ENCODE measurements around the gene PDLIM7. TPM values are rescaled to one million over a fixed set of nuclear protein-coding genes. Genes with fewer than 3 reads are reported as not detected.
A peak's percentile ranks its signal among the peaks of the same experiment; 100 is the strongest.

PDLIM7 gene
- total RNA-seq, 1 donor from 2014 or later = 118 TPM

- Histone ChIP-seq H3K36me3 (no peaks in the 10 kb centered on the region), H3K27me3 (no peaks in the 10 kb centered on the region), H3K4me3 (no peak overlapping the region), H3K27ac (no peak overlapping the region), H3K9me3 (no peaks in the 10 kb centered on the region), H3K4me1 (peaks cover 20% of the 10 kb centered on the region)
- TF ChIP-seq POLR2AphosphoS5 (IDR thresholded peaks at IDR 0.05; ENCODE audit: insufficient read depth in 1 of 2, low read depth in 1 of 2) (peak in 1 of 2 donors; percentile 56), POLR2A (IDR thresholded peaks at IDR 0.05) (no peak), CTCF (IDR thresholded peaks at IDR 0.05) (peak; percentile 93 to 98 (median 94))
- intact Hi-C loops (cut with DNase I) = loop anchor here (2.0 kb wide), 1 partner anchor 110 kb away; no protein-coding TSS in a partner anchor
- DNase-seq (ENCODE audit: extremely low spot score in 2 of 2) = no peak
These were observed 3.5 kb upstream of the PDLIM7 start for GRCh38 chr5:177500685-177501522.

DNA sequence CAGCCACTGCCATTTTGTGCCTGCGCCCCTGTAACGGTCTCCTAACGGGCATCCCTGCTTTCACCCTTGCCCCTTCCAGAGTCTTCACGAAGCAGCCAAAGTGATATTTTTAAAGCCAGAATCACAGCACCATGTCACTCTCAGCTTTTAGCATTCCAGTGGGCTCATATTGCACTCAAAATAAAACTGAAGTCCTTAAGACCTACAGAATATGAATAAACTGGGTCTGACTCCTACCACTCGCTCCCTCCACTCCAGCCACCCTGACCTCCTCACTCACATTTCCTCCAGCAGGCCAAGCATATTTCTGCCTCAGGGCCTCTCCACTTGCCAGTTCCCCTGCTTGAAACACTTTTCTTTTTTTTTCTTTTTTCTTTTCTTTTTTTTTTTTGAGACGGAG, 2.4 kb upstream of the PDLIM7 start:
- Histone ChIP-seq H3K9me3 (no peaks in the 10 kb centered on the region), H3K27ac (no peak overlapping the region), H3K27me3 (no peaks in the 10 kb centered on the region), H3K36me3 (no peaks in the 10 kb centered on the region), H3K4me1 (peaks cover 31% of the 10 kb centered on the region), H3K4me3 (no peak overlapping the region)
- DNase-seq (ENCODE audit: extremely low spot score in 2 of 2) = no peak
- intact Hi-C loops (cut with DNase I) = loop anchor here (2.0 to 5.0 kb wide), 2 partner anchors 43 to 109 kb away; no protein-coding TSS in a partner anchor
- TF ChIP-seq POLR2A (IDR thresholded peaks at IDR 0.05) = no peak
- TF ChIP-seq POLR2AphosphoS5 (IDR thresholded peaks at IDR 0.05; ENCODE audit: insufficient read depth in 1 of 2, low read depth in 1 of 2) = no peak
- TF ChIP-seq CTCF (IDR thresholded peaks at IDR 0.05) = no peak

- Histone ChIP-seq H3K27ac (peak overlapping the region; percentile 85), H3K4me3 (peak overlapping the region; percentile 73 to 91), H3K36me3 (no peaks in the 10 kb centered on the region), H3K27me3 (no peaks in the 10 kb centered on the region), H3K9me3 (no peaks in the 10 kb centered on the region), H3K4me1 (peaks cover 47% of the 10 kb centered on the region)
- TF ChIP-seq POLR2A (IDR thresholded peaks at IDR 0.05) (no peak), CTCF (IDR thresholded peaks at IDR 0.05) (no peak), POLR2AphosphoS5 (IDR thresholded peaks at IDR 0.05; ENCODE audit: insufficient read depth in 1 of 2, low read depth in 1 of 2) (no peak)
- DNase-seq (ENCODE audit: extremely low spot score in 2 of 2) = no peak
- intact Hi-C loops (cut with DNase I) = loop anchor here (5.0 kb wide), 1 partner anchor 41 kb away; no protein-coding TSS in a partner anchor
These were observed 796 bp upstream of the PDLIM7 start for GRCh38 chr5:177498013-177498787.

DNA sequence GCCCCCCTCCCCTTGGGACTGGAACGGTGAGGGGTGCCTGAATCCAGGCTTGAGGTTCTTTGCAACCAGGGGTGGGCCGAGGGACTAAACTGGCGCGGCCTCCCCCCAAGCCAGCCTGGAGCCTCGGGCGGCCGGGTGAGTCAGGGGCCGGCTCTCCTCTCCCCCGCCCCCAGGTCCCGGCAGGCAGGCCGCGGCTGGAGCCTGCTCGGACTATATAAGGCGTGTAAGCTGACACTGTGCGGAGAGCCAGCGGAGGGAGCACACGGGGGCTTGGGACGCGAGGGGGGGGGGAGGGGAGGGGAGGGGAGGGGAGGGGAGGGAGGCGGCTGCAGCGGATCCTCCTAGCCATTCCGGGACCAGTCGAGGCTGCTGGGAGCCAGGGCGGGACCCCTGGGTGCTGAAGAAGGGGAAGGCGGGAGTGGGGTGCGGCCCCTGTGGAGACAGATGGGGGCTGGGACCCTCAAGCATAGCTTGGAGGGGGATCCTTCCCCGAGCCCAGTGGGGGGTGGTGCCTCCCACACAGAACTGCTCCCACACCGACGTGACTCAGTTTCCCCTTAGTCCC, 595 bp downstream of the PDLIM7 start:
- Histone ChIP-seq H3K4me1 (peaks cover 53% of the 10 kb centered on the region), H3K9me3 (no peaks in the 10 kb centered on the region), H3K4me3 (peak overlapping the region; percentile 73 to 91), H3K27ac (peak overlapping the region; percentile 85), H3K36me3 (peaks cover 0 to 3% of the 10 kb centered on the region in 2 donors), H3K27me3 (no peaks in the 10 kb centered on the region)
- peak in 1 of 2 donors; percentile 42 for TF ChIP-seq POLR2A (IDR thresholded peaks at IDR 0.05)
- TF ChIP-seq POLR2AphosphoS5 (IDR thresholded peaks at IDR 0.05; ENCODE audit: insufficient read depth in 1 of 2, low read depth in 1 of 2) = no peak
- intact Hi-C loops (cut with DNase I) = loop anchor here (2.0 to 5.0 kb wide), 3 partner anchors 22 to 184 kb away; no protein-coding TSS in a partner anchor
- DNase-seq (ENCODE audit: extremely low spot score in 2 of 2) = no peak

All from vagina (tissue), 2 donors.